Kasumi-1 (cell line): Measurements from ENCODE around the gene TTC7B.

ENCODE experiments used
- DNase-seq, 2 experiments: peaks; one replicate each; lab custom pipeline; 2025; lab: John Stamatoyannopoulos, UW

Gene TTC7B

GRCh38 chr14:90545966-90546751 is 270.1 kb downstream of the TTC7B start:
- no peak for DNase-seq

DNA sequence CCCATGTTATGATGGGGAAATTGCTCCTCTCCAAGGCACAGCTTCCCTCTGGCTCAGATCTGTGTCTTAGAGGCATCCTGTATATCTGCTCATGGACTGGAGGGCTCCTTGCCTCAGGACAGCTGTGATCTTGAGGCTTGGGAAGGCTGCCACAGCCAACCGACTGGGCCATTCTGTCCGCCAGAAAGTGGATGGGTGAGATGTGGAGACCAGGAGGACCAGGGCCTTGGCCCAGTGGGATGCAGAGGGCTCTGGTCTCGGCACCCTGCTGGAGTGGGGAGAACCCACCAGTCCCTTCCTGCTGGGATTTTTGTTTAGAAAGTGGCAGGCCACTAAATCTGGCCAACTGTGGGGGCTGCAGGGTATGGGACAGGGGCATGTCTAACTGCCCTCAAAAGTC is 270.8 kb downstream of the TTC7B start:
- DNase-seq: no peak

DNA sequence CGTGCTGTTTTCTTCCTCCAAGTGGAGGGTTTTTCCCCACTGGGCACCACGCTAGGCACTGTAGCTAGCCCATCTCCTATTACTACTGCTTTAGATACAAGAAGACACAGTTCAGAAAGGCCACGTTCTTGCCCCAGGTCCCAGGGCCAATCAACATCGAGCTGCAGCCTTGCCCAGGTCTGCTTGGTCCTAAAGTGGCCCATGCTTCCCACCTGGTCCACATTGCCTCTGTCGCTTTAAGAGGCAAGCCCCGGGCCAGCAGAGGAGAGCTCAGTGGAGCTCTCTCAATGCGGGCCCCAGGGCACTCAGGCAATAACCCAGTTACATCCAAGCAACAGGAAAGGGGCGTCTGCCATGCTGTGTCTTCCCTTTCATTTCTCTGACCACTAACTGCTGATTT is 271.3 kb downstream of the TTC7B start:
- DNase-seq: peak; percentile 21 to 26

- no peak for DNase-seq
These were observed 271.7 kb downstream of the TTC7B start for GRCh38 chr14:90544566-90544965.

DNA sequence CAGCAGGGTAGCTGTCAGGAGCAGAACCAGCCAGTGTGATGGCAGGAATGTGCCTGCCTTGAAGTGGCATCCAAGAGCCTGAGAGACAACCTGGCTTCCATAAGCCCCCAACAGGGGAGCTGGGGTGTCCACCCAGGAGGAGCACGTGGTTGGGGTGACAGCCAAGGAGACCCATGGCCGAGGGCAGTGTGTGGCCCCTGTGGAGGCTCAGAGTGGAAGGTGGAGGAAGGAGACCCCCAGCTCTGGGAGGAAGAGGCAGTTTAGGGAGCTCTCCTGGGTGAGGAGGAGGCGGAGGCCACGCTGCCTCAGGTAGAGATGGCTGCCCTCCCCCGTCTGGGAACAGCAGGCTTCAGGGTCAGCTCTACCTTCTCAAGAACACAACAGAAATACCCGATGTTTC is 272.4 kb downstream of the TTC7B start:
- no peak for DNase-seq

DNA sequence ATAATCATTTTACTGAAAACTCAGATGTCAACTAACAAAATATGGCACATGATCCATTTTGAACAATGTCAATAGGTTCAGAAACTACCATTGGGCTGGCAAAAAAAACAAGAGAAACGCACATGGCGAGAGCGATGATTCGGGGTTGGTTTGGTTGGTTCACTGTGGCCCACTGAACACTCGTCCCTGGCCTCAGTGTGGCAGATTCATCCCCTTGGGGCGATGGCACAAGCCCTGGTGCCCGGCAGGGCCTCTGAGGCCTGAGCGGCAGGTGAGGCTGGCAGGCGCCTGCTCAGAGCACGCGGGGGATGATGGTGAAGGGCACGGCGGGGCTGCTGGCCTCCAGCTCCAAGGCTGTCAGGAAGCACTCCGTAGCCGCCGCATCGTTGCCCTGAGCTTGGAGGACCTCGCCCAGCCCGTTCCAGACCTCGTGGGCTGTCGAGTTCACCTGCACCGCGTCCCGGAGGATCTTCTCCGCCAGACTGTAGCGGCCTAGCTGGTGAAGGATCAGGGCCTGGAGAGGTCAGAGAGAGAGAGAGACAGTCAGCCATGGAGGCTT is 275.1 kb downstream of the TTC7B start:
- no peak for DNase-seq

DNA sequence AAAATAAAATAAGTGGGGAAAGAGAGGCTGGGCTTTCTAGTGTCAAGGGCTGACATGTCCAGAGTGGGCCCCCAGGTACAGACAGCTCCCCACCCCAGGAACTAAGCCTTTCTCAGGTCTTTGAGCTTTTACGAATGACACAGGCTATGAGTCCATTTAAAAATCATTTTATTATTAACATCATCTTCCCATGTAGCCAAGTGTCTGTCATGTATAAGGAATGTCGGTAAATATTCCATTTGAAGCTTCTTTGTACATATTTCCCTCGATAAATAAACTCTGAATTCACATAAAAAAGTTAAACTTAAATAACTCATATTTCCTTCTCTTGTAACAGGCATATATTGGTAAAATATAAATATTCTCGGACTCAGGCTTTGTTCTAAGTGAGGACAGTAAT is 275.8 kb downstream of the TTC7B start:
- no peak for DNase-seq

DNA sequence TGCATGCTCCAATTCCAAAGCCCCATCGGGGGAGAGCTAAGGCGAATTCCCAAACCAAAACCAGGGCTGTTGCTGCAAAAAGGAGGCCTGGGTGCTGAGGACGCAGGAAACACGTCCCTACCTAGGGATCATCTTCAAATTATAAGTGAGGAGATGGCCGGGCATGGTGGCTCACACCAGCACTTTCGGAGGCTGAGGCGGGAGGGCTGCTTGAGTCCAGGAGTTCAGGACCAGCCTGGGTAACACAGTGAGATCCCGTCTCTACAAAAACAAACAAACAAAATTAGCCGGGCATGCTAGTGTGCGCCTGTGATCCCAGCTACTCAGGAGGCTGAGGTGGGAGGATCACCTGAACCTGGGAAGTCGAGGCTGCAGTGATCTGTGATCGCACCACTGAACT is 276.2 kb downstream of the TTC7B start:
- DNase-seq: no peak

GRCh38 chr14:90539496-90539775 is 276.8 kb downstream of the TTC7B start:
- no peak for DNase-seq

GRCh38 chr14:90538716-90539495 is 277.3 kb downstream of the TTC7B start:
- no peak for DNase-seq

DNA sequence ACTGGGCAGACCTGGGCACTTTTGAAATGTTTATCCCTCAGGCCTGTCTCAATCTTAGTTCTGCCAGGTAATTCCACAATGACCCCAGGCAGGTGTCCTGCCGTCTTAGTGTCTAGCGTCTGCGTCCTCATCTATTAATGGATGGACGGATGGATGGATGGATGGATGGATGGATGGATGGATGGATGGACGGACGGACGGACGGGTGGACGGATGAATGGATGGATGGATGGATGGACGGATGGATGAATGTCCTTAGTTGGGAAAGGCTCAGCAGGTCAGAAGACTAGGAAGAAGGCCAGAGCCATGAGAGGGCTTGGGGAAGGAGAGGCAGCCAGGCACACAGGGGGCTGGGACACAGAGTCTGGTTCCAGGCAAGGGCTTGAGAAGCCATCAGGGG is 278.1 kb downstream of the TTC7B start:
- DNase-seq: no peak

DNA sequence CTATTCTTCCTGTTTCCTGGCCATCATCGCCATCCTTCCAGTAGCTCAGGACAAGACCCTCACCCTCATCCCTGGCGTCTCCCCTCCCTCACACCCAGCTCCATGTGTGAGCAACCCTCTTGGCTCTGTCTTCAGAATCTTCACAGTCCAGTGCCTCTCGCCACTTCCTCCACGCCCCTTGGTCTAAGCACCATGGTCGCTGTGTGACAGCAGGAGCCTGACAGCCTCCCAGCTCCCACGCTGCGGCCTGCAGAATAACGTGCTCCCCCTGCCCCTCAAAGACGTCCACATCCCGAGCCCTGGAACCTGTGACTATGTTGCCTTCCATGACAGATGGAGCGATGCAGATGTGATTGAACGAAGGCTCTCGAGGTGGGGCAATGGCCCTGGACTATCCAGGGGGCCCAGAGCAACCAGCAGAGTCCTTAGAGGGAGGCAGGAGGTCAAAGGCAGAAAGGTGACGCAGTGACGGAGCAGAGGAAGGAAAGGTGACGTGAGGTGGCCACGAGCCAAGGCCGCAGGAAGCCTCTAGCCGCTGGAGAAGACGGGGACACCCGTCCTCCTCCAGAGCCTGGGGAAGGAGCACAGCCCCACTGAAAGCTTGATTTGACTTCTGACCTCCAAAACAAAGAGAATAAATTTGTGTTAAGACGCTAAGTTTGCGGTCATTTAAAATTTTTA is 279.6 kb downstream of the TTC7B start:
- DNase-seq: peak in 1 of 2 experiments; percentile 39

- DNase-seq: peak; percentile 52 to 59
These were observed 280.1 kb downstream of the TTC7B start for GRCh38 chr14:90536092-90536491.

DNA sequence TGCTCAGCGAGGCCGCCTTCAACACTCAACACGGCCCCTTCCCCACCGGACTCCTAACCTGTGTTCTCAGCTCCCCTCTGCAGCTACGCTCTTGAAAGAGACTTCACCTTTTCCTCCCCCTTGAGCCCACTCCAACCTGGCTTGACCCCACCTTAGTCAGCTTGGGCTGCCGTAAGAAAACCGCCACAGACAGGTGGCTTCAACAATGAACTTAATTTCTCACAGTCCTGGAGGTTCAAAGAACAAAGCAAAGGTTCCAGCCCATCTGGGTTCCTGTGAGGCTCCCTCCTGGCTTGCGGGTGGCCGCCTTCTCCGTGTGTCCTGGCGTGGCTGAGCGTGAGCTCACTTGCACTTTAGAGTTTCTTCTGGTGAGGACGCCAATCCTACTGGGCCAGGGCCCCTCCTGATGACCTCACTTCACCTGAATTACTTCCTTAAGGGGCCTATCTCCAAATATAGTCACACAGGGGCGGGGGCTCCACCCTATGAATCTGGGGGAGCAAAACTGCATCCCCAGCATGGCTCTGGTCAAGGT is 280.6 kb downstream of the TTC7B start:
- DNase-seq: no peak

GRCh38 chr14:90534838-90535555 is 281.2 kb downstream of the TTC7B start:
- DNase-seq: no peak

- no peak for DNase-seq
These were observed 282.0 kb downstream of the TTC7B start for GRCh38 chr14:90534091-90534837.

GRCh38 chr14:90533591-90534021 is 282.6 kb downstream of the TTC7B start:
- DNase-seq: no peak

DNA sequence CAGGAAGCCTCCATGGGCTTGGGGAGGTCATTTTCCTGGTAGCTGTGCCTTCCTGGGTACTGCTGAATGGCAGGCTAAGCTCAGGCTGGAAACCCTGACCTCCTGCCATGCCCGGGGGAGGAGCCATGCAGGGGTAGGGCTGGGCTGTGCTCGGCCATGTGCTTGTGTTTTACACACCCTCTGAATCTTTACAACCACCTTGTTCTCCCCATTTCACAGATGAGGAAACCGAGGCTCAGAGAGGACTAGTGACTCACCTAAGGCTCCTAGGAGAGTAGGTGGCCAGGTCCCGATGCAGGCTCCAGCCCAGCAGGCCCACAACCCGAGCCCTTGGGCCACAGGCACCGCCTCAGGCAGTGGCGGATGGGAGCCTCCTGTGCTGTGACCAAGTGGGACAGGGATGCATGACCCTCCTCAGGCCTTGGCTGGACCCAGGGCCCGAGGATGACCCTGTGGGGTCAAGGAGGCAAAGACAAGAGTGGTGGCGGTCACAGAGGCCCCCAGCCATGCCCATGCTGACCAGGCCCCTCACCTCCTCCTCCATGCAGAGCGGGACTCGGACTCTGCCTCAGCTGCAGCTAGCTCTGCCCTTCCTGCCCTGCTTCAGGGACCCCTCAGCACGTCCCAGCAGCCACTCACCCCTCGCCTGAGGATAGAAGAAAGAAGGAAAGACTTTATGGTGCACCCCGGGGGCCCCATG is 283.3 kb downstream of the TTC7B start:
- DNase-seq: no peak

DNA sequence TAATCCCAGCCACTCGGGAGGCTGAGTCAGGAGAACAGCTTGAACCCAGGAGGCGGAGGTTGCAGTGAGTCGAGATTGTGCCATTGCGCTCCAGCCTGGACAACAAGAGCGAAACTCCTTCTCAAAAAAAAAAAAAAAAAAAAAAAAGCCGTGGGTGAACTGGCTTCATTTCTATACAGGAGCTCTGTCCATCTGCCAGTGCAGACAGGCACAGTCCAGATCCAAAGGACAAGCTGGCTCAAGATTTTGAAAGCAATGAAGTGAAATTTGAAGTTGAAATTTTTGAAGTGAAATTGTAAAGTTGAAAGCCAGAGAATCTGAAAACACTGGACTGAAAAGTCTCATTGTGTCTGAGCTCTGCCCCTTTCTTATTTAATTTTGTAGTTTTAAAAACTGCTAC is 284.7 kb downstream of the TTC7B start:
- no peak for DNase-seq

DNA sequence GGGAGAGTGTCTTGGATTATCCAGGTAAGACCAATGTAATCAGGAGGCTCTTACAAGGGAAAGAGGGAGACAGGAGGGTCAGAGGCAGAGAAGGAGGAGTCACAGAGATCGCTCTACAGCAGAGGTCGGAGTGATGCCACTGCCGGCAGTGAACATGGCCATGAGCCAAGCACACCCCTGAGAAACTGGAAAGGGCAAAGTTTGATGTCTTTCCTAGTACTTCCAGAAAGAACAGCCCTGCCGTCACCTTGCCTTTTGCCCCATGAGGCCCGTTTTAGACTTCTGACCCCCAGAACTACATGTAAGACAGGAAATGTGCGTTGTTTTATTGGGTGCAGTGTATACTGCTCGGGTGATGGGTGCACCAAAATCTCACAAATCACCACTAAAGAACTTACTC is 285.7 kb downstream of the TTC7B start:
- DNase-seq: no peak
